ENCODE measurements around the gene FARSA.
"Not testable (repeated sequence)": the region's sequence is repeated elsewhere in the genome, so short reads cannot be mapped to it uniquely, and the experiment has no call there.

Gene FARSA

DNA sequence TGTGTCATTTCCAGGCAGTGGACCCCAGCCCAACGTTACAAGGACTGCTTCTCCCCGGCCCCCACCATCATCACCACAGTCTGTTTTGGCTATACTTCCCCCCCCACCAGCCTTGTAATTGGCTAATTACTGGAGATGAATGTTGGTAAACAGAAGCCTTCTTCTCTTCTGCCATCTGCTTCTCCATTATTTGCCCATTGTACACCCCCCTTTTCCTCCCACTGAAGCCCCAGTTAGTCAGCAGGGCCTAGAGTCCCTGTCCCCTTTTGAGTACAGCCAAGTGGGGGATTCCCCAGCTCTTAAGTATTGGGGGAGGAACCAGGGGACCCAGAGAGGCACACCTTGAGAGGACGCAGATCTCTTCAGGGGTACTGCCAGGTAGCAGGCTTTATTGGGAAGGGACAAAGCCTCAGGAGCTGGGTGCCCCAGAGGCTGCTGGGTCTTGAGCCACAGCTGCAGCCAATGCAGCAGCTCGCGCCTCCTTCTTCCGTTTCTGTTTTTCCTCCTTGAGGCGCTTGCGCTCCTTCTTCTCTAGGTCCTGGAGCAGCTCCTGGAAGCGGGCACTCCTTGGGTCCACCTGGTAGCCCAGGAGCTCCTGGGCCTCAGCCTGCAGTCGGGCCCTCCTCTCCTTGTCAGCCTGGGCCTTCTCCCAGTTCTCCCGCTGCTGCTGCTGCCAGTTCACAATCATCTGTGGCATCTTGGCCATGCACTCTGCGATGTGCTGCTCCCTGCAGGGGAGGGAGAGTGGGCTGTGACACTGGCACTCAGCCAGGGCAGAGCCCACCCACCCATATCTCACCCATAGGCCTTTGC is 20.5 kb upstream of the FARSA start:
- DNase-seq, result peak in 1 of 3 experiments; percentile 42

GRCh38 chr19:12953138-12953798 is 19.8 kb upstream of the FARSA start:
- DNase-seq, result no peak

DNA sequence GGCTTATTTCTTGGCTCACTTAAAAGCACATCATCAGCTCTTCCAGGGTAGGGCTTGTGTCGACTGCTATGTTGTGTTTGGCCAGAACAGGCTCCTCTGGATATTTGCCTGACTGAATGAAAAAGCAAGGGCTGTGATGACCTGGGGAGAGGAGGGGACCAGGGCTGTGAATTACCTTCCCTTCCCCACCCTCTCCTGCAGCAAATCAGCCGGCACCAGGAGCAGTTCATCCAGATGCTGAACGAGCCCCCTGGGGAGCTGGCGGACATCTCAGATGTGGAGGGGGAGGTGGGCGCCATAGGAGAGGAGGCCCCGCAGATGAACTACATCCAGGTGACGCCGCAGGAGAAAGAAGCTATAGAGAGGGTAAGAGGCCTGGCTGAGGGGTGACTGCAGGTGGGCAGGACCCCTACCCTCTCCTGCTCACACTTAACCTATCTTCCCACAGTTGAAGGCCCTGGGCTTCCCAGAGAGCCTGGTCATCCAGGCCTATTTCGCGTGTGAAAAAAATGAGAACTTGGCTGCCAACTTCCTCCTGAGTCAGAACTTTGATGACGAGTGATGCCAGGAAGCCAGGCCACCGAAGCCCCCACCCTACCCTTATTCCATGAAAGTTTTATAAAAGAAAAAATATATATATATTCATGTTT is 19.1 kb upstream of the FARSA start:
- DNase-seq, result peak in 2 of 3 experiments; percentile 27 to 55

- DNase-seq, result not testable (repeated sequence)
These were observed 18.5 kb upstream of the FARSA start for GRCh38 chr19:12952050-12952449.

GRCh38 chr19:12949363-12950283 is 16.1 kb upstream of the FARSA start:
- DNase-seq, result no peak

DNA sequence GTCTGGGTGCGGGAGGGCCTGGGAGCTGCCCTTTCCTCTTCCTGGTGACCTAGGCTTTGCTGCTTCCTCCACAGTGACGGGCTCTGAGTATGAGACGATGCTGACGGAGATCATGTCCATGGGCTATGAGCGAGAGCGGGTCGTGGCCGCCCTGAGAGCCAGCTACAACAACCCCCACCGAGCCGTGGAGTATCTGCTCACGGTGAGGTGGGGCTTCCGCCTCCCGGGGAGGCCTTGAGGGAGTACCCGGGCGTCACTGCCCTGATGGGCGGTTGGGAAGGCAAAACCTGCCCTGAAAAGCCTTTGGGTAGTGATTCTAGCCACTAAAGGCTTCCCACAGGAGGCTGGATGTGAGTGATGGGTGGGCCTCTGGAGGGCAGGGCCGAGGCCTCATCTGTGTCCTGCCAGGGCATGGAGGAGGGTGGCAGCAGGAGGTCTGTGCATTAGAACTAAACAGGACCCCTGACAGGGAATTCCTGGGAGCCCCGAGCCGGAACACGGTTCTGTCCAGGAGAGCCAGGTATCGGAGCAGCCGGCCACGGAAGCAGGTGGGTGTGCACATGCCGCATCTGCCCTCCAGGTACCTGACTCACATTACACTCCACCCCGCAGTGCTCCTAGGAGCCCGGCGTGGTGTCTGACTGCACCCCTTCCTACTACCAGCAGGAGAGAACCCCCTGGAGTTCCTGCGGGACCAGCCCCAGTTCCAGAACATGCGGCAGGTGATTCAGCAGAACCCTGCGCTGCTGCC is 15.3 kb upstream of the FARSA start:
- no peak for DNase-seq

DNA sequence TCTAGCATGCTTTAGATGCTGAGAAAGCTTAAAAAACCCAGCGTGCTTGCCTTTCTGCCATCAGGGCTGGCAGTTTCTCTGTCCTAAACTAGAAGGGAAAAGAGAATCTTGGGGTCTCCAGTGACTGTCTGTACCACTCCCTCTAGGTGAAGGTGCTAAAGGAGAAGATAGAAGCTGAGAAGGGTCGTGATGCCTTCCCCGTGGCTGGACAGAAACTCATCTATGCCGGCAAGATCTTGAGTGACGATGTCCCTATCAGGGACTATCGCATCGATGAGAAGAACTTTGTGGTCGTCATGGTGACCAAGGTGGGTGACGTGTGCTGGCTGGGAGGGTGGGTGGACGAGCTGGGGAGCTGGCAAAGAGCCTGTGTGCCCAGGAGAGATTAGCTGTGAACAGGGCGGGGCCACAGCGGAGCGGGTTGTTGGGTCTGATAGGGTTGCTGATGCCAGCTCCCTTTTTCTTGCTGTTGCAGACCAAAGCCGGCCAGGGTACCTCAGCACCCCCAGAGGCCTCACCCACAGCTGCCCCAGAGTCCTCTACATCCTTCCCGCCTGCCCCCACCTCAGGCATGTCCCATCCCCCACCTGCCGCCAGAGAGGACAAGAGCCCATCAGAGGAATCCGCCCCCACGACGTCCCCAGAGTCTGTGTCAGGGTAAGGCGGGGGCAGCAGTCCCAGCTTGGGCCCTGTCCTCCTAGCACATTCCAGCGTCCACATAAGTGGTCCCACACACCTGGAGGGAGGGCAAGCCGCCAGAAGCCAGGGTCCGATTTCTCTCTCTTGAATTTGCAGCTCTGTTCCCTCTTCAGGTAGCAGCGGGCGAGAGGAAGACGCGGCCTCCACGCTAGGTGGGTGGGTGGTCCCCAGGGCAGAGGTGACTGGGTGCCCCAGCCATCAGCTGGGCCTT is 14.4 kb upstream of the FARSA start:
- no peak for DNase-seq

DNA sequence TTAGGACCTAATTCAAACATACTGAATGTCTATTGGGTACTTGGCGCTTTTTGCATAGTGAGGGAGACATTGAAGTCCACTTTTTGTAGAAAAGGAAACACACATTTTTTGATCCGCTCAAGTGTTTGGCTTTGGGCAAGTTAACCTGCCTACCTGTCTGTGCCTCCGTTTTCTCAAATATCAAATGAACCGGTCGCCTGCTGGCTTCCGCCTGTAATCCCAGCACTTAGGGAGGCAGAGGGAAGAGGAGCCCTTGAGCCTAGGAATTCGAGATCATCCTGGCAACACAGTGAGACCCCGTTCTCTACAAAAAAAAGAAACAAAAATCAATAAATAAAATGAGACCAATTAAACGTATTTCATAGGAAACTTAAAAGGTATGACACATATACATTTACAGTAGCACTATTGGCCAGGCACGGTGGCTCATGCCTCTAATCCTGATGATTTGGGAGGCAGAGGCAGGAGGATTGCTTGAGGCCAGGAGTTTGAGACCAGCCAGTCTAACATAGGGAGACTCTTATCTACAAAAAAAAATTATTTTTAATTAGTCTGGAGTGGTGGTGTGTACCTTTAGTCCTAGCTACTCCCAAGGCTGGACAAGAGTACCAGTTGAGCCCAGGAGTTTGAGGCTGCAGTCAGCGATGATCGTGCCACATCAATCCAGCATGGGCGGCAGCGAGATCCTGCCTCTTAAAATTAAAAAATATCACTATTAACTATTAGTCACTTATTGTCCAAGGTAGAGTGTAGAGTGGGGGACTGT is 13.4 kb upstream of the FARSA start:
- peak in 1 of 3 experiments; percentile 50 for DNase-seq

GRCh38 chr19:12946092-12946721 is 12.7 kb upstream of the FARSA start:
- peak in 2 of 3 experiments; percentile 19 to 78 for DNase-seq

- DNase-seq, result peak; percentile 97 to 99 (median 98)
These were observed 12.1 kb upstream of the FARSA start, which contains the start of gene RAD23A for GRCh38 chr19:12945479-12946091. Gene RAD23A, plus strand, starts transcription at chr19:12945862. Its CDS starts 87 bp downstream, at chr19:12945949.

GRCh38 chr19:12944104-12944674 is 10.7 kb upstream of the FARSA start:
- peak in 1 of 3 experiments; percentile 41 for DNase-seq

DNA sequence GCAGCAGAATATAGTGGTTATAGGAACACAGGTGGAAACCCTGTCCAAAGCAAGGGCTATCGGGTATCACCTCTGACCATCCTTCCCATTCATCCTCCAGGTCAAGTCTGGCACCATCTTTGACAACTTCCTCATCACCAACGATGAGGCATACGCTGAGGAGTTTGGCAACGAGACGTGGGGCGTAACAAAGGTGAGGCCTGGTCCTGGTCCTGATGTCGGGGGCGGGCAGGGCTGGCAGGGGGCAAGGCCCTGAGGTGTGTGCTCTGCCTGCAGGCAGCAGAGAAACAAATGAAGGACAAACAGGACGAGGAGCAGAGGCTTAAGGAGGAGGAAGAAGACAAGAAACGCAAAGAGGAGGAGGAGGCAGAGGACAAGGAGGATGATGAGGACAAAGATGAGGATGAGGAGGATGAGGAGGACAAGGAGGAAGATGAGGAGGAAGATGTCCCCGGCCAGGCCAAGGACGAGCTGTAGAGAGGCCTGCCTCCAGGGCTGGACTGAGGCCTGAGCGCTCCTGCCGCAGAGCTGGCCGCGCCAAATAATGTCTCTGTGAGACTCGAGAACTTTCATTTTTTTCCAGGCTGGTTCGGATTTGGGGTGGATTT is 10.0 kb upstream of the FARSA start:
- peak in 1 of 3 experiments; percentile 41 for DNase-seq

DNA sequence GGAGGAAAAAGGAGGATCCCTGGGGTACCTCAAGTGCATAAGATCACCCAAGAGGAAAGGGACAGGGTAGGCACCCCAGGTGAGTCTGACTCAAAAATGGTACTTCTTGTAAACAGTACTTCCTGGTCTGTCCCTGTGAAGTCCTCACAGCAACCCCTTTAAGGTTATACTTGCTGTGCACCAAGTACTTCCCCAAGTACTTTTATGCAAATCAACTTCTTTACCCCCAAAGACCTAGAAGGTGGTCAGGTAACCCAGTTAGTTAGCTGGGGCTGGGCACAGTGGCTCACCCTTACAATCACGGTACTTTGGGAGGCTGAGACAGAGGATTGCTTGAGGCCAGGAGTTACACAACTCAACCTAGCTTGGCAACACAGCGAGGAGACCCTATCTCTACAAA is 7.4 kb upstream of the FARSA start:
- no peak for DNase-seq

- peak in 1 of 3 experiments; percentile 49 for DNase-seq
These were observed 6.5 kb upstream of the FARSA start for GRCh38 chr19:12939975-12940423.

GRCh38 chr19:12938779-12939601 is 5.5 kb upstream of the FARSA start:
- peak in 1 of 3 experiments; percentile 55 for DNase-seq

- peak; percentile 96 to 100 (median 100) for DNase-seq
These were observed 4.6 kb upstream of the FARSA start, which contains the start of gene CALR for GRCh38 chr19:12937927-12938778. Gene CALR, plus strand, starts transcription at chr19:12938609. Its CDS starts 71 bp downstream, at chr19:12938680.

All from NCI-H1417 (cell line).